Umbilical cord (tissue), 2 donors: ENCODE results near the gene IDE. TPM values are rescaled to one million over a fixed set of nuclear protein-coding genes. Genes with fewer than 3 reads are reported as not detected.
"Not testable (repeated sequence)": the region's sequence is repeated elsewhere in the genome, so short reads cannot be mapped to it uniquely, and the experiment has no call there.

Source experiments
- DNase-seq: peaks from one replicate; pipeline ENCODE4 v3.0.0-alpha.2; 2015; ENCODE audit warnings: low spot score
- total RNA-seq: library from RNA; depleted of rRNA; stranded (reverse); fragments of >200 nt; gene quantifications from one replicate; pipeline ENCODE4 v1.2.3, GENCODE V29; 2014; ENCODE audit warnings: low replicate concordance; ENCODE audit not compliant: insufficient read depth

The IDE gene
- total RNA-seq, 1 donor from 2014 or later = 28.4 TPM

GRCh38 chr10:92419740-92420545 lies 153.9 kb downstream of the IDE start:
- DNase-seq = peak; percentile 37

- DNase-seq = no peak
Observed at GRCh38 chr10:92418891-92419290, 155.0 kb downstream of the IDE start.

- DNase-seq = no peak
Observed at GRCh38 chr10:92418221-92418620, 155.7 kb downstream of the IDE start.

- no peak for DNase-seq
Observed at GRCh38 chr10:92413519-92413918, 160.4 kb downstream of the IDE start.

- DNase-seq = no peak
Observed at GRCh38 chr10:92413011-92413410, 160.9 kb downstream of the IDE start.

GRCh38 chr10:92411406-92411805 lies 162.5 kb downstream of the IDE start:
- no peak for DNase-seq

GRCh38 chr10:92410501-92410900 lies 163.4 kb downstream of the IDE start:
- no peak for DNase-seq

- DNase-seq = no peak
Observed at GRCh38 chr10:92408017-92408361, 165.9 kb downstream of the IDE start.

- DNase-seq = peak; percentile 40
Observed at GRCh38 chr10:92407305-92408016, 166.4 kb downstream of the IDE start.

- DNase-seq = no peak
Observed at GRCh38 chr10:92405419-92405924, 168.4 kb downstream of the IDE start.

GRCh38 chr10:92404612-92405418 lies 169.1 kb downstream of the IDE start:
- DNase-seq = no peak

- not testable (repeated sequence) for DNase-seq
Observed at GRCh38 chr10:92402234-92402633, 171.7 kb downstream of the IDE start.

Other genes with a start within 250 kb of the IDE start
- gene KIF11, start 19.0 kb upstream of the IDE start, total RNA-seq = 4.1 TPM
- 2.4 TPM for gene HHEX, start 115.9 kb upstream of the IDE start, total RNA-seq